H9 (cell line): Measurements from ENCODE around the gene DDX19B. TPM values are rescaled to one million over a fixed set of nuclear protein-coding genes. Genes with fewer than 3 reads are reported as not detected.
"Not testable (repeated sequence)": the region's sequence is repeated elsewhere in the genome, so short reads cannot be mapped to it uniquely, and the experiment has no call there.

ENCODE experiments used
- DNase-seq: peaks from one replicate; pipeline ENCODE4 v3.0.0-alpha.2; 2017
- H2AFZ ChIP-seq: one replicate; pipeline ENCODE4 v1.6.1; 2013; ENCODE audit warnings: mild to moderate bottlenecking, low read length, control low read depth, moderate library complexity
- H2AK5ac ChIP-seq: 2 replicates; pipeline ENCODE4 v1.6.1; 2013; ENCODE audit warnings: low read length, control low read depth, mixed read lengths; ENCODE audit not compliant: insufficient read length
- H2BK120ac ChIP-seq: one replicate; pipeline ENCODE4 v1.6.1; 2013; ENCODE audit warnings: low read depth, mild to moderate bottlenecking, low read length, control low read depth, inconsistent platforms; ENCODE audit not compliant: poor library complexity, severe bottlenecking
- H2BK12ac ChIP-seq: 2 replicates; pipeline ENCODE4 v1.6.1; 2013; ENCODE audit warnings: low read length, control low read depth, mixed read lengths, low read depth; ENCODE audit not compliant: insufficient read length
- H2BK15ac ChIP-seq: 2 replicates; pipeline ENCODE4 v1.6.1; 2013; ENCODE audit warnings: low read depth, low read length, control low read depth
- H2BK20ac ChIP-seq: one replicate; pipeline ENCODE4 v1.6.1; 2013; ENCODE audit warnings: low read depth, mild to moderate bottlenecking, low read length, control low read depth, inconsistent platforms; ENCODE audit not compliant: poor library complexity, severe bottlenecking
- H2BK5ac ChIP-seq: 2 replicates; pipeline ENCODE4 v1.6.1; 2013; ENCODE audit warnings: low read length, control low read depth, mixed read lengths; ENCODE audit not compliant: insufficient read length
- H3K14ac ChIP-seq: 2 replicates; pipeline ENCODE4 v1.6.1; 2013; ENCODE audit warnings: low read length, control low read depth; ENCODE audit not compliant: insufficient read depth
- H3K18ac ChIP-seq: 2 replicates; pipeline ENCODE4 v1.6.1; 2013; ENCODE audit warnings: low read depth, mild to moderate bottlenecking, mixed read lengths, low read length, control low read depth; ENCODE audit not compliant: insufficient read length
- H3K23ac ChIP-seq: 2 replicates; pipeline ENCODE4 v1.6.1; 2013; ENCODE audit warnings: low read length, control low read depth, mixed read lengths, low read depth; ENCODE audit not compliant: insufficient read length
- H3K23me2 ChIP-seq: 2 replicates; pipeline ENCODE4 v1.6.1; 2013; ENCODE audit warnings: low read depth, mild to moderate bottlenecking, mixed read lengths, low read length, control low read depth; ENCODE audit not compliant: insufficient read length, poor library complexity, severe bottlenecking
- H3K27ac ChIP-seq: 2 replicates; pipeline ENCODE4 v1.5.1; 2013; ENCODE audit warnings: low read length, control low read depth, mixed read lengths, low read depth; ENCODE audit not compliant: insufficient read length
- H3K27me3 ChIP-seq: 2 replicates; pipeline ENCODE4 v1.6.1; 2013; ENCODE audit warnings: low read length, control low read depth, inconsistent platforms; ENCODE audit not compliant: insufficient read depth
- H3K4ac ChIP-seq: 2 replicates; pipeline ENCODE4 v1.6.1; 2013; ENCODE audit warnings: low read depth, mild to moderate bottlenecking, control low read depth, inconsistent platforms, low read length, moderate library complexity
- H3K4me1 ChIP-seq: 2 replicates; pipeline ENCODE4 v1.6.1; 2013; ENCODE audit warnings: low read length, control low read depth, inconsistent platforms; ENCODE audit not compliant: insufficient read depth
- H3K4me2 ChIP-seq: 2 replicates; pipeline ENCODE4 v1.6.1; 2013; ENCODE audit warnings: low read length, control low read depth, mixed read lengths; ENCODE audit not compliant: insufficient read length, insufficient read depth
- H3K56ac ChIP-seq: 2 replicates; pipeline ENCODE4 v1.6.1; 2013; ENCODE audit warnings: low read depth, mild to moderate bottlenecking, mixed read lengths, low read length, control low read depth; ENCODE audit not compliant: insufficient read length
- H3K79me1 ChIP-seq: 2 replicates; pipeline ENCODE4 v1.6.1; 2013; ENCODE audit warnings: low read depth, mild to moderate bottlenecking, moderate library complexity, low read length, control low read depth, inconsistent platforms; ENCODE audit not compliant: insufficient read depth, poor library complexity, severe bottlenecking
- H3K79me2 ChIP-seq: 2 replicates; pipeline ENCODE4 v1.6.1; 2013; ENCODE audit warnings: low read length, control low read depth, inconsistent platforms; ENCODE audit not compliant: insufficient read depth
- H3K9ac ChIP-seq: 2 replicates; pipeline ENCODE4 v1.6.1; 2013; ENCODE audit warnings: low read length, control low read depth, mixed read lengths; ENCODE audit not compliant: insufficient read length; ENCODE audit errors: extremely low read depth
- H3K9me3 ChIP-seq: one replicate; pipeline ENCODE4 v1.6.1; 2013; ENCODE audit warnings: low read depth, low read length, inconsistent platforms; ENCODE audit not compliant: control insufficient read depth
- H3T11ph ChIP-seq: one replicate; pipeline ENCODE4 v1.6.1; 2013; ENCODE audit warnings: mild to moderate bottlenecking, low read length, control low read depth, inconsistent platforms
- H4K20me1 ChIP-seq: one replicate; pipeline ENCODE4 v1.6.1; 2013; ENCODE audit not compliant: control insufficient read depth, insufficient read length, insufficient read depth
- H4K5ac ChIP-seq: 2 replicates; pipeline ENCODE4 v1.6.1; 2013; ENCODE audit warnings: low read depth, mild to moderate bottlenecking, mixed read lengths, low read length, control low read depth; ENCODE audit not compliant: insufficient read length
- H4K8ac ChIP-seq: replicated peaks from 2 replicates; pipeline ENCODE4 v1.6.1; 2013; ENCODE audit warnings: low read length, control low read depth, mixed read lengths, low read depth; ENCODE audit not compliant: insufficient read length
- H4K91ac ChIP-seq: 2 replicates; pipeline ENCODE4 v1.6.1; 2013; ENCODE audit warnings: low read depth, mild to moderate bottlenecking, moderate library complexity, mixed read lengths, low read length, control low read depth; ENCODE audit not compliant: insufficient read length
- H3K27ac Mint-ChIP-seq, 3 experiments: 2 replicates in 2 of 3; 3 replicates in 1 of 3; pipeline ENCODE4 v1.8.0; 2020 to 2021; ENCODE audit warnings: mixed read lengths in 3 of 3, mild to moderate bottlenecking in 1 of 3, moderate library complexity in 1 of 3
- H3K27me3 Mint-ChIP-seq: 2 replicates; pipeline ENCODE4 v1.8.0; 2021; ENCODE audit warnings: low read depth, mild to moderate bottlenecking, moderate library complexity, mixed read lengths
- H3K36me3 Mint-ChIP-seq, 3 experiments: 2 replicates in 2 of 3; 3 replicates in 1 of 3; pipeline ENCODE4 v1.8.0; 2020 to 2021; ENCODE audit warnings: low read depth in 3 of 3, mixed read lengths in 3 of 3; ENCODE audit not compliant: insufficient read depth in 1 of 3
- H3K4me1 Mint-ChIP-seq, 2 experiments: 2 replicates each; pipeline ENCODE4 v1.8.0; 2020; ENCODE audit warnings: mixed read lengths in 2 of 2
- H3K4me3 Mint-ChIP-seq, 2 experiments: 2 replicates in 1 of 2; 3 replicates in 1 of 2; pipeline ENCODE4 v1.8.0; 2020 to 2021; ENCODE audit warnings: mild to moderate bottlenecking in 2 of 2, mixed read lengths in 2 of 2, moderate library complexity in 1 of 2
- H3K9me3 Mint-ChIP-seq, 2 experiments: 2 replicates in 1 of 2; 3 replicates in 1 of 2; pipeline ENCODE4 v1.8.0; 2020; ENCODE audit warnings: mild to moderate bottlenecking in 2 of 2, mixed read lengths in 2 of 2, moderate library complexity in 1 of 2
- CTCF ChIP-seq: fragments of 200-600 bp; sonication (generic); conservative IDR thresholded peaks from 3 replicates; pipeline ENCODE4 v1.8.0; 2021; ENCODE audit warnings: antibody characterized with exemption, mild to moderate bottlenecking
- WGBS: extraction: QIAGEN DNeasy Blood & Tissue Kit; methylation state at CpG from one replicate; pipeline ENCODE4 v1.1.7; 2013; ENCODE audit warnings: missing lambda C conversion rate, low lambda C conversion rate, mixed read lengths; ENCODE audit not compliant: insufficient read length; ENCODE audit errors: extremely low coverage; 5-methylcytosine and 5-hydroxymethylcytosine counted together
- total RNA-seq: library from RNA; stranded (reverse); gene quantifications from 2 replicates; pipeline ENCODE4 v1.2.1, GENCODE V29; 2021

The DDX19B gene
- total RNA-seq, 1 experiment from 2014 or later = 47.3 TPM

- Histone ChIP-seq H3K14ac (no peak overlapping the region), H3K4me1 (no peaks in the 10 kb centered on the region), H3K56ac (no peak overlapping the region), H4K20me1 (no peaks in the 10 kb centered on the region), H3K27ac (no peak overlapping the region), H3K4ac (no peak overlapping the region), H3K23ac (no peak overlapping the region), H3K4me2 (no peak overlapping the region), H4K91ac (no peak overlapping the region), H2BK5ac (no peak overlapping the region), H3K23me2 (no peaks in the 10 kb centered on the region), H2AFZ (no peak overlapping the region), H3K18ac (no peak overlapping the region), H2BK20ac (no peak overlapping the region), H3K79me2 (no peaks in the 10 kb centered on the region), H3K79me1 (no peaks in the 10 kb centered on the region), H2AK5ac (no peak overlapping the region), H4K8ac (no peak overlapping the region), H3K9me3 (no peaks in the 10 kb centered on the region), H3T11ph (no peak overlapping the region), H2BK15ac (no peak overlapping the region), H4K5ac (no peak overlapping the region), H3K27me3 (no peaks in the 10 kb centered on the region), H2BK120ac (no peak overlapping the region), H3K9ac (no peak overlapping the region), H2BK12ac (no peak overlapping the region)
- no CpG with 5 or more reads among the region's 10 CpGs for WGBS
- Mint-ChIP-seq H3K9me3 (no peaks in the 10 kb centered on the region), H3K4me1 (no peaks in the 10 kb centered on the region), H3K4me3 (no peak overlapping the region), H3K36me3 (peaks cover 60 to 97% (median 92%) of the 10 kb centered on the region in 3 experiments; a peak in 6 of 7 replicates), H3K27ac (peak overlapping the region in 2 of 3 experiments; percentile 65 to 94; a peak in 3 of 7 replicates), H3K27me3 (no peaks in the 10 kb centered on the region)
- TF ChIP-seq CTCF = no peak
- DNase-seq = peak; percentile 8
These were observed 40.0 kb upstream of the DDX19B start for GRCh38 chr16:70258946-70259345.

GRCh38 chr16:70259903-70260302, 39.1 kb upstream of the DDX19B start:
- H3K9ac ChIP-seq, H3K27ac Mint-ChIP-seq, H3K27me3 ChIP-seq, H4K20me1 ChIP-seq, H2BK12ac ChIP-seq, H3K4me1 ChIP-seq, H3K27ac ChIP-seq, H3K4me1 Mint-ChIP-seq, H3K79me1 ChIP-seq, H3K9me3 Mint-ChIP-seq, H2AFZ ChIP-seq, H2BK5ac ChIP-seq, H3K27me3 Mint-ChIP-seq, H3K56ac ChIP-seq, H2AK5ac ChIP-seq, H2BK15ac ChIP-seq, H3K4ac ChIP-seq, H2BK20ac ChIP-seq, H4K8ac ChIP-seq, H3K79me2 ChIP-seq, H3K14ac ChIP-seq, H3K4me2 ChIP-seq, DNase-seq, H3T11ph ChIP-seq, H4K5ac ChIP-seq, H3K9me3 ChIP-seq, H2BK120ac ChIP-seq, H3K4me3 Mint-ChIP-seq, H4K91ac ChIP-seq, H3K23me2 ChIP-seq, H3K23ac ChIP-seq, H3K18ac ChIP-seq: not testable (repeated sequence)
- no CpG with 5 or more reads among the region's 6 CpGs for WGBS
- H3K36me3 Mint-ChIP-seq = peaks cover 61 to 97% (median 94%) of the 10 kb centered on the region in 3 experiments; a peak in 6 of 7 replicates
